Upper lobe of left lung (tissue), 6 donors: ENCODE results near the gene RIIAD1. TPM values are rescaled to one million over a fixed set of nuclear protein-coding genes. Genes with fewer than 3 reads are reported as not detected.

Experiments
- small RNA-seq, 4 donors: library from RNA; depleted of rRNA; stranded (forward); fragments of <200 nt; gene quantifications; one replicate each; pipeline ENCODE3, GENCODE V24; 2016
- total RNA-seq, 6 donors: library from RNA; depleted of rRNA in 4 of 6; stranded (reverse); fragments of >200 nt in 4 of 6; gene quantifications; one replicate each; pipeline versions ENCODE4 v1.1.0 to v1.2.1, GENCODE V29; 2016 to 2021
- donor health status: DM: no; HTN: no; CAD: no; lungs with moderate emphysema.
- donor health status: DM: no; HTN: yes; CAD: no; lungs with severe emphysema.

The RIIAD1 gene
- total RNA-seq, 6 donors from 2014 or later = 2.5 to 20.7 (median 6.3) TPM; not detected in 2

Small RNAs within 50 kb of the gene (small RNA-seq; reads per million reads assigned to genes)
- 0 reads per million in 4 donors for gene RNU6-662P

Other genes starting within 250 kb of the RIIAD1 start
- gene CGN, start 210.1 kb upstream of the RIIAD1 start, total RNA-seq = 100 to 1,000 TPM in 3 of 6 donors, 10 to 100 TPM in 3; 51.6 to 223 (median 99.2) TPM
- gene TUFT1, start 181.2 kb upstream of the RIIAD1 start, total RNA-seq = 10 to 100 TPM in 5 of 6 donors, 1 to 10 TPM in 1; 9.9 to 18.1 (median 12.5) TPM
- 10 to 100 TPM; 35.0 to 62.9 (median 51.9) TPM for gene SNX27, start 109.5 kb upstream of the RIIAD1 start, total RNA-seq
- under 1 TPM in 1 of 6 donors, not detected in 5; 0.13 TPM for gene CELF3, start 4.7 kb upstream of the RIIAD1 start, total RNA-seq
- gene MRPL9, start 42.0 kb downstream of the RIIAD1 start, total RNA-seq = 10 to 100 TPM; 27.6 to 94.3 (median 53.2) TPM
- 10 to 100 TPM in 5 of 6 donors, 1 to 10 TPM in 1; 7.3 to 17.0 (median 13.1) TPM for gene TDRKH, start 69.0 kb downstream of the RIIAD1 start, total RNA-seq
- gene LINGO4, start 83.9 kb downstream of the RIIAD1 start, total RNA-seq = under 1 TPM in 5 of 6 donors, not detected in 1; 0.22 to 0.89 (median 0.61) TPM
- gene RORC, start 110.3 kb downstream of the RIIAD1 start, total RNA-seq = 10 to 100 TPM; 10.3 to 46.2 (median 24.1) TPM
- gene C2CD4D, start 118.3 kb downstream of the RIIAD1 start, total RNA-seq = 1 to 10 TPM in 2 of 6 donors, under 1 TPM in 2, not detected in 2; 0.29 to 3.6 (median 0.78) TPM
- gene THEM5, start 132.2 kb downstream of the RIIAD1 start, total RNA-seq = not detected
- 10 to 100 TPM; 11.9 to 39.8 (median 15.5) TPM for gene THEM4, start 188.0 kb downstream of the RIIAD1 start, total RNA-seq